Measurements from ENCODE around the gene PXYLP1.
A peak's percentile ranks its signal among the peaks of the same experiment; 100 is the strongest.
"Not testable (repeated sequence)": the region's sequence is repeated elsewhere in the genome, so short reads cannot be mapped to it uniquely, and the experiment has no call there.

The PXYLP1 gene

DNA sequence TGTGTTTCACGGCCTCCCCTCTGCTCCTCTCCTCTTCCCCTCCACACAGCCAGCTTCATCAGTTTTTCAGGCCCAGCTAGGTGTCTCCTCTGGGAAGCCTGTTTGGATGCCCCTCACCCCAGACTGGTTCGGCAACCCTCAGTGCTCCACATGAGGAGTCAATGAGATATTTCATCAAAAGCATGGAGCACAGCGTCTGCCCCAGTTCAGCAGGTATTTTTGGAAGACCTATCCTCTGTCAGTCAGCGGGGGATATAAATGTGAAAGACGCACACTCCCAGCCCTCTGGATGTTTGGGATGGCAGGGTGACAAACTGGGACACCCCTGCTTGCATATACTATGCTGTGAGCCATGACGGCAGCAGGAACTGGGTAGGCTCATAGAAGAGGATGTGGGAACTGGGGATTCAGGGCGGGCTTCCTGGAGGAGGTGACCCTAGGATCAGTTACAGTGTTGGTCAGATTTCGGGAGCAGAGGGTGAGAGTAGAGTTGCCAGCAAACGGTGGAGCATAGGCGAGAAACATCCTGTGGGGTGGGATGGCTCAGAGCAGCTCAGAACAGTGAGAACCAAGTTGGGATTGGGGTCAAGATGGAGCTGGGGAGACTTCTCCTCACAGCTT is 42.9 kb downstream of the PXYLP1 start:
- DNase-seq: no peak

DNA sequence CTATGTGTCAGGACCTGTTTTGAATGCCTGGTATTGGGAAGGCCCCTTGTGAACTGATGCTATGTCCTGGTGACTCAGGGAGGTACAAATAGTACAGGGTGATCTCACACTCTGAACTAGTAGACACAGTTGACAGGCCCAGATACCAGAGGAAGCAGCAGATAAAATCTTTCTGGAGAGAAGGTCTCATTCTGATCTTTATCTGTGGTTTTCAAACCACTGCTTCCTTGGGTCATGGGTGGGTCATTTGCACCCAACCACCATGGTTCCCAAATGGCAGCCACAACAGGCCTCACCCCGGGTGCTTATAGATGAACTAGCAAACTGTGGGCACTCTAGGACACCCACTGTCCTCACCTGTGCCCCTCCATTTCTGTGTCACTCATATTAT is 43.4 kb downstream of the PXYLP1 start:
- peak; percentile 29 for DNase-seq

DNA sequence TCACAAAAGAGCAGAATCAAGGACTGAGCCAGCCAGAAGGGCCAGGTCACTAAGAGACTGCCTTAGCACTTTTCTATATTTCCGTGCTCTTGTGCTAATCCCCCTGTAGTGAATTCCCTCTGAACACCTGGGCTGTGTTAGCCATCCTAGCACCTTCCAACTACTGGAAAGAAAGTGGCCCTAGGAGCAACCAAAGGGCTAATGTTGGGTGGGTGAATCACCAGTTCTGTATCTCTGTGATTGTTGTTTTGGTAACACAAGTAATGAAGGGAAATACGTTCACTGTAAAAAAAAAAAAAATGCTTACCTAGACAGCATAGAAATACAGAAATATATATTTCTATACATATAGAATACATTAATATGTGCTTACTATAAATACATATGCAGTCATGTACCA is 43.9 kb downstream of the PXYLP1 start:
- no peak for DNase-seq

DNA sequence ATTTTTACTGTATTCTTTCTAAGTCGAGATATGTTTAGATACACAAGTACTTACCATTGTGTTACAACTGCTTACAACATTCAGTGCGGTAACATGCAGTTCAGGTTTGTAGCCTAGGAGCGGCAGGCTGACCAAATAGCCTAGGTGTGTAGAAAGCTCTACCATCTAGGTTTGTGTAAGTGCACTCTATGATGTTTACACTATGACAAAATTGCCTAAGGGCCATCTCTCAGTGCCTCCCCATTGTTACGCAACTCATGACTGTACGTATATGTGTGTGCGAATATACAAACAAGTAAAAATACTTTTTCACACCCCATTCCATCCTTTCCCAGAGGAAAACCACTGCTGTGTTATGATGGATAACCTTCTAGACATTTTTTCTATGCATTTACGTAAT is 44.3 kb downstream of the PXYLP1 start:
- no peak for DNase-seq

DNA sequence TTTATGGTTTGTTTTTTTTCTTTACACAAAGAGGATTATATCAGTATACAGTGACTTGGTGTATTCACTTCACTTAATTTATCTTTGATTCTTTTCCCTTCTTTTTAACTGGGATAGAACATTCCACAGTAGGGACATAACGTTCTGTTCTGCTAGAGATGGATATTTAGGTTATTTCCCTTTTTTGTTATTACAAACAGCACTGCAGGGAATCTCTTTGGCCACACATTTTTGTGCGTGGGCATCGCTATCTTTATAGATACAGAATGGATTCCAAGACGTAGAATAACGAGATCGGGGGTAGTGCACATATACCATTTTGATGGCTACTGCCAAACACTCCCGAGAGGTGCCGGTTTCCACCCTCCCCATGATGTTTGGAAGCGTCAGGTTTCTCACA is 44.8 kb downstream of the PXYLP1 start:
- no peak for DNase-seq

DNA sequence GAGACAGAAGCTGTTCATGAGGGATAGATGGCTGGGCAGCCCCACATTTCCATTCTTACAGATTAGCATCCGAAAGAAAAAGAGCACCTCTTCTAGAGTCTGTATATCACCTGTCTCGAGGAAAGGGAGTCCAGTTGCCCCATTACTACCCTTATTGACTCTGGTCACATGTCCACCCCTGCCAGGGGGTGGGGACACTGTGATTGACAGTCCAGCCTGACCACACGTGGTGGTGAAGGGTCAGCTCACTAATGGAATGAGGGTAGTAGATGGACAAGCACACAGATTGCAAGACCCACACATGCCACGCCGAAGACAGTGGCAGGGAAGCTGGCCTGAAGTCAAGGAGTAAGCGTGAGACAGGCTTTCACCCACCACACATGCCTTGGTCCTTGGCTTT is 45.8 kb downstream of the PXYLP1 start:
- no peak for DNase-seq

DNA sequence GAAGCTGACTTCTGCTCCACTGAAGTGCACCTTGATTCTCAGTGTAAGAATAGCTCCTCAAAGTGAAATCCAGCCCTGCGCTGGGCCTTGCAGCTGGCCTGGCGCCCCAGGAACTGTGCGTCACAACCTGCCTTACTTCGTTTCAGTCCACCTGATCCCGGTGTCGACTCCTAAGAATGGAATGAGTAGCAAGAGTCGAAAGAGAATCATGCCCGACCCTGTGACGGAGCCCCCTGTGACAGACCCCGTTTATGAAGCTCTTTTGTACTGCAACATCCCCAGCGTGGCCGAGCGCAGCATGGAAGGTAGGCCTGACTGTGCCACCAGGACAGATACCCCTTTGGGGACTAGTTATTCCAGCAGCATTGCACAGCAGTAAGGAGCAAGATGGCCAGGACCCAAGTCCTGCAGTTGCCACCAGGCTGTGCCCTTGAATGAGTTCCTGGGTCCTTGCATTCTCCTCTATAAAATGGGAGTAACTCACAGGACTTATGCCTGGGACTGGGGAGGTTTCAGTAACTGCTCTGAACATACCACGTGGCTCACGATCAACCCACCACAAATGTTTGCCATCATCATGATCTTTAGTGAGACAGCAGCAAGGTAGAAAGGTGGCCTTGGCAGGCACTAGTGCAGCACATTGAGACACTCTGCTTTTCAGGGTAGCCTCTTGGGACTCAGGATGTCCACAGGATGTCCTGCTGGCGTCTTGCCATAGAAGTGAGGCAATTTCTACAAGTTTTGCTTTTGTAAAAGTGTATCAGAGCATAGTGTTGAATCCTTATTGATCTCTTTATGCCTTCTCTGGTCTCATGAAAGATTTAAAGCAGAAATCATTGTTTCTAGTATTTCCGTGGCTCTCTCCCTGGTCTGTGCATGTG is 46.8 kb downstream of the PXYLP1 start:
- no peak for DNase-seq

DNA sequence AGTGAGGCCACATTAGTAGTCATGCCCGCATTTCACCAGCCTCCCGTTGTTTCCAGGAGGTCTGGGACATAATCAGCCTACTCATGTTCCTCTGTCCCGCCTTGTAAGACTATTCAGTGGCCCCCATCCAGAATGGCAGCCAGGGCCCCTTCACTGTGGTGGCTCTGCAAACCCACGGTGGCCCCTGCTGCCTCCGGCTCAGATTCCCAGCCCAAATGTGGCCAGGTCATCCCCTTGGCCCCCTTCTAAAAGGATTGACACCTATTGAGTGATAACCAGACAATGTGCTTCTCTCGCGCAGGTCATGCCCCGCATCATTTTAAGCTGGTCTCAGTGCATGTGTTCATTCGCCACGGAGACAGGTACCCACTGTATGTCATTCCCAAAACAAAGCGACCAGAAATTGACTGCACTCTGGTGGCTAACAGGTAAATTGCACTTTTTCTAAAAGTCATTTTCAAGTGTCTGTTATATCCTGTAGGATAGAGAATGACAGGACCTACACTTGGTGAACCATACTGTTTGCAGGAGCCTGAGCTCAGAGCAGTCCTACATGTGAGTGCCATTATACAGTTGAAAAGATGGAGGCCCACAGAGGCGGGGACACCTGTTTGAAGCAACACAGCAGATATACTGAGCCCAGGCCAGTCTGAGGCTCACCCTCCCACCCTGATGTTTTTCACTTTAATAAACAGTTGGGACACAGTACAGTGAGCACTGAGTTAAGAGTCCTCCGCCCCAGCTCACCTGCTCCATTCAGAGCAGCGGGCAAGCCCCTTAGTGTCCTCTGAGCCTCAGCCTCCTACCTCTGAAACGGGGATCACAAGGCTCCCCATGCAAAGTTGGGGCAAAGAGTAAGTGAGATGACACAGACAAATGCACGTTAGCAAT is 47.7 kb downstream of the PXYLP1 start:
- DNase-seq: no peak

DNA sequence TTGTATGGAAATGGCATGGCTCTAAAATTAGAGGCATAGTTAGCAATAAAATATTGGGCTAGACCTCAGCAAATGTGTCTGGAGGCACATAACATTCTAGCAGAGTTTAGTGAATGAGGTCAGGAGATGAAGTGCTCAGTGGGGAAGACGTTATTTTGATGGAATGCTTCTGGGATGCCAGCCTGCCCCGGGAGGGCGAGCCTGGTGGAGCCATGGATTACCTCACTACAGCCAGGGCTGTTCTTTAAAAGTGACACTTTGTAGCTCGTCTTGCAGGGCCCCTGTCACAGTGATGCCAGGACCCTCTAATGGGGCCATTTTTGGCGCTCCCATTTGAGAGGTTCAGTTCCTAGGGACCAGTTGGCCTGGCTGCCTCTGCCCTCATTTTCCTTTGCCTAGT is 48.5 kb downstream of the PXYLP1 start:
- no peak for DNase-seq

DNA sequence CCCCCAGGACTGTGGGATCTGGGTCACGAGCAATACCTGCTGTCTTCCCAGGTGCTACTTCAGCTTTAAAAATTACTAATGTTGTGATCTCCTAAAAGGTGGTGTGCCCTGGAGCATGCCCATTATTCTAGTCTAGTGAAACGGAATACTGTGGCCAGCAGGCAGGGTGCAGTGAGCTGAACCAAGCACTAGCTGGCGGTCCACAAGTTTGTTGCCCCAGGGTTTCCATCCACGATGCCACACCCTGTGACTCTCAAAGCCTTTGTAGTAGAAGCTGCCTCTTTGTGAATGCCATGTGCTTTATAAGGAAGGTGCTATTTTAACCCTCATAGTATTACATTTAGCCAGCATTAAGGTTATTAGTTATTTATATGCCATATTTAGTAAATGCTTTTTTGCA is 49.1 kb downstream of the PXYLP1 start:
- DNase-seq: no peak

DNA sequence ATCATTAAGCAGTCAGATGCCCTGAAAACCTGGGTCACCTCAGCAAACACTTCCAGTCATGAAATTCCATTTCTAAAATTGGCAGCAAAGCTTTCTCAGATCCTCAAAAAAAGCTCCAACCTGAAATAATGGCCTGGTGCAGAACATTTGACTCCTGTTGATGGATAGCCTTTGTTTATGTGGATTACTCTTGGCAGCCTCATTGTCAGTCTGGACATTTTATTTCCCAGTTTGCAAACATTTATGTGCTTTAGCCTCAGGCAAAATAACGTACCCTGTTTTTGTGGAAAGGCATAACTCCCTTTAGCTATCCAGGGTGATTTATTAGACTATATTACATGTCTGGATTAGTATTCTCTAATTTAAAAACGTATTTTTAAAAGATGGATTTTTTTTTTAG is 53.9 kb downstream of the PXYLP1 start:
- DNase-seq: no peak

DNA sequence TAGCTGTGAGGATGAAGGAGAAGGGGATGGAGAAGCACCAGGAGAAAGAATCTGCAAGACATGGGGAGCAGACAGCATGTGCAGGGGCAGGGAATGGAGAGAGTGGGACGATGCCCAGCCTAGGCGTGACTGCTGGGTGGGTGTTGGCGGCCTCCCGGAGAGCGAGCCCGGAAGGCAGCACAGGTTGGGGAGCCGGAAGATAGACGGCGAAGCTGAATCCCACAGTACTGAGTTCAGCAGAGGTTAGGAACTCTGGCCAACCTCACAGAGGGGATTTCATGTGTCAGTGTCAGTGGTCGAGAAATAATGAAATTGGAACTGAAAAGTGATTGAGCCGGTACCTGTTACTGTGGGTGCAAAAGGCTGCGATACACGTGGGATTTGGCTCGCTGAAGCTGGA is 55.2 kb downstream of the PXYLP1 start:
- no peak for DNase-seq

DNA sequence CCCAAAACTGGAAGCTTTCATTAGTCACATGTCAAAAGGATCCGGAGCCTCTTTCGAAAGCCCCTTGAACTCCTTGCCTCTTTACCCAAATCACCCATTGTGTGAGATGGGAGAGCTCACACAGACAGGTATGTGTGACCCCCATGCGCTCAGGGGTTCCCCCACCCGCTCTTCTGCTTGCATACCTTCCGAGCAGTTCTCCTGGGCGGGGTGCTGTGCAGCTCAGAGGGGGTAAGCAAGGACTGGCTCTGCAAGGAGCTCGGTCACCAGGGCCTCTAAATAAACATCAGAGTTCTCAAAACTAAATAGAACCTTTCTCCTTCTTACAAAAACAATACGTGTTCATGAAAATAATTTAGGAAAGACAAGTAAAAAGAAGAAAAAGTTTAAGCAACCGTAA is 55.7 kb downstream of the PXYLP1 start:
- no peak for DNase-seq

DNA sequence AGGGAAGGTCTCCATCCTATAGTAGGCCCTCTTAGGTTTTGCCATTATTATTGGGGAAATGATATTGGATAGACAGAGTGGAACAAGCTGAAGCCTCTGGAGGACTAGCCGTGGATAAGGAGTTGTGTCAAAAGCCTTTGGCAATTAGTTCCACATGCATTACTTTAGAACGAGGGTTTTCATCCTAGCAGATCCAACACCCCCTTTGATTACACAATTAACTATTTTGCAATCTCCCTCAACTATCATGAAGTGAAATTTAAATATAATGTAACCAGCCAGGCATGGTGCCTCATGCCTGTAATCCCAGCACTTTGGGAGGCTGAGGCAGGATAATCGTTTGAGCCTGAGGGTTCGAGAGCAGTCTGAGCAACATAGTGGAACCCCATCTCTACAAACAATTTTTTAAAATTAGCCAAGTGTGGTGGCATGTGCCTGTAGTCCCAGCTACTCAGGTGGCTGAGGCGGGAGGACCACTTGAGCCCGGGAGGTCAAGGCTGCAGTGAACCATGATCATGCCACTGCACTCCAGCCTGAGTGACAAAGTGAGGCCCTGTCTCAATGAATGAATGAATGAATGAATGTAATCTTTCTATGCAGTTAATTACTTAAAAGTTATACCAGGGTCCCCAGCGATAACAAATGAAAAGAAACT is 56.8 kb downstream of the PXYLP1 start:
- DNase-seq: peak; percentile 70

DNA sequence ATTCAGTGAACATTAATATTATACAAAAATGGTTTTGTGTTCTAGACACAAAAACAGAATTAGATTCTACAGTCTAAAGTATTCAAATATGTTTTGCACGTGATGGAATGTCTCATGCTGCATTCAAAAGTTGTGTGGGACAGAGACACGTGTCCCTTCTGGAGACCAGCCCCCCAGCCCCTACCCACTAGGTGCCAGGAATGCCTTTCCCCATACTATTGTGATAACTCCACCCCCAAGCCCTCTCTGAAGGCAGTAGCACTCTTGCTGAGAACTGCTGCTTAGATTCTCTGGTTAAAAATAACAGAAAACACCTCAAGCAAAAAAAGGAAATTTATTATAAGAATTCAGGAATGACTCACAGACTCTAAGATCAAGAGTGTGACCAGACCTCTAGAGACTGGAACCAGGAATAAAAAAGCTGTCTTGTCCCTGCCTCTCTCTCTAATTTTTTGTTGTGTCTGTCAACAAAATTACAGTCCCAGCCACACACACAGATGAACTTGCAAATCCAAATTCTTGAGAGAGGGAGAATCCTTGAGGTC is 57.7 kb downstream of the PXYLP1 start:
- DNase-seq: no peak

DNA sequence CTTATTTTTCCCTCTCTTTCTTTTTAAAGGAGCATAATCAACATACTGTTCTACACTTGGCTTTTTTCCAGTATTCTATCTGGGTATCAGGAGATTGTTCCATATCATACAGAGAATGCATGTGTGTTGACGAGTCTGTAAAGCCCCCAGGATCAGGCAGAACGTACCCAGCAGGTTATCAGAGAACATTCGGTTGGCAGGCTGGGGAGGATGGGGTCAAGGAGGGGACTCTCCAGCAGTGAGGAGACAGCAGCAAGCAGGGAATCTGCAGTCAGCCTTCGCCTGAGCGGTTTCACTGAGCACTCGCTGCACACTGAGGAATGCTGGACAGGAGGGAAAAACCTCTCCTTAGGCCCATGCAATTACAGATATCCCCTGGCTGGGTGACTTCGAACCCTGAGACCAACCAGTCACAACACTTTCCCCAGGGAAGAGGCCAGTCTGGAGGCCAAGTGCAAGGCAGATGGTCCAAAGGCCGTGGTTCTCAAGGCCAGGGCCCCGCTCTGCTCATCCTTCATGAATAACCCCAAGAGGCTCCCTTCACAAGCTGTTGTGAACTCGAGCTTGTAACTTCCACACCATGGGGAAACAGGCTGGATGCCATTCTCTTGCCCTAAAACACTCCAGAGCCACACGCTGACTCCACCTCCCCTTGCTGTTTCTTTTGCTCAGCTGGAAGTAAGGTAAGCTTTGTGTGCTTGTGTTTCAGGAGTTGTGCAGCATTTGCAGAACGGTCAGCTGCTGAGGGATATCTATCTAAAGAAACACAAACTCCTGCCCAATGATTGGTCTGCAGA is 60.1 kb downstream of the PXYLP1 start:
- no peak for DNase-seq

DNA sequence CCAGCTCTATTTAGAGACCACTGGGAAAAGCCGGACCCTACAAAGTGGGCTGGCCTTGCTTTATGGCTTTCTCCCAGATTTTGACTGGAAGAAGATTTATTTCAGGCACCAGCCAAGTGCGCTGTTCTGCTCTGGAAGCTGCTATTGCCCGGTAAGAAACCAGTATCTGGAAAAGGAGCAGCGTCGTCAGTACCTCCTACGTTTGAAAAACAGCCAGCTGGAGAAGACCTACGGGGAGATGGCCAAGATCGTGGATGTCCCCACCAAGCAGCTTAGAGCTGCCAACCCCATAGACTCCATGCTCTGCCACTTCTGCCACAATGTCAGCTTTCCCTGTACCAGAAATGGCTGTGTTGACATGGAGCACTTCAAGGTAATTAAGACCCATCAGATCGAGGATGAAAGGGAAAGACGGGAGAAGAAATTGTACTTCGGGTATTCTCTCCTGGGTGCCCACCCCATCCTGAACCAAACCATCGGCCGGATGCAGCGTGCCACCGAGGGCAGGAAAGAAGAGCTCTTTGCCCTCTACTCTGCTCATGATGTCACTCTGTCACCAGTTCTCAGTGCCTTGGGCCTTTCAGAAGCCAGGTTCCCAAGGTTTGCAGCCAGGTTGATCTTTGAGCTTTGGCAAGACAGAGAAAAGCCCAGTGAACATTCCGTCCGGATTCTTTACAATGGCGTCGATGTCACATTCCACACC is 60.9 kb downstream of the PXYLP1 start:
- no peak for DNase-seq

DNA sequence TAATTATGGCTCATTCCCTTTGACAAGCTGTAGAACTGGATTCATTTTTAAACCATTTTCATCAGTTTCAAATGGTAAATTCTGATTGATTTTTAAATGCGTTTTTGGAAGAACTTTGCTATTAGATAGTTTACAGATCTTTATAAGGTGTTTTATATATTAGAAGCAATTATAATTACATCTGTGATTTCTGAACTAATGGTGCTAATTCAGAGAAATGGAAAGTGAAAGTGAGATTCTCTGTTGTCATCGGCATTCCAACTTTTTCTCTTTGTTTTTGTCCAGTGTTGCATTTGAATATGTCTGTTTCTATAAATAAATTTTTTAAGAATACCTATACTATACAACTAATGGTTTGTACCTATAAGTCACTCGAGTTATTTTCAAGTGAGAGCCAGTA is 62.7 kb downstream of the PXYLP1 start:
- peak; percentile 70 for DNase-seq

DNA sequence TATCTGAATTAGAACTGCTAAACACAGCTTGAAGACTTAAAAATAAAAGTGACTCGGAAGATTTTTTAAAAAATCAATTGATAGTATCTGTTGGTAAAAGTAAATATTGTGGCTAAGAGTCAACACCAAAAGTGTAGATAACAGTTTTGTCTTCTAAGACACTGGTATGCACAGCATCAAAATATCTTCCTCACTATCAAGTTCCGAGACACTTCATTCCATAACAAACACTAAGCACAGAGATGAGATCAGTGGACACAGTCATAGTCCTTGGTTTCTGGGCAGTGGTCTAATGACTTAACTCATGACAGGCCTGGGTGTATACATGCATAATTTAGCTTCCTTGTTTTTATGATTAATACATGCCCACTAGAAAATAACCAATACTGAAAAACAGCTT is 63.2 kb downstream of the PXYLP1 start:
- DNase-seq: peak; percentile 91

DNA sequence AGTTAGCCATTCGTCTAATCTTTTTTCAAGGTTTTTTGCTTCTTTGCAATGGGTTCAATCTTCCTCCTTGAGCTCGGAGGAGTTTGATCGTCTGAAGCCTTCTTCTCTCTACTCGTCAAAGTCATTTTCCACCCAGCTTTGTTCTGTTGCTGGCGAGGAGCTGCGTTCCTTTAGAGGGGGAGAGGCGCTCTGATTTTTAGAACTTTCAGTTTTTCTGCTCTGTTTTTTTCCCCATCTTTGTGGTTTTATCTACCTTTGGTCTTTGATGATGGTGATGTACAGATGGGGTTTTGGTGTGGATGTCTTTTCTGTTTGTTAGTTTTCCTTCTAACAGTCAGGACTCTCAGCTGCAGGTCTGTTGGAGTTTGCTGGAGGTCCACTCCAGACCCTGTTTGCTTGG is 68.8 kb downstream of the PXYLP1 start:
- DNase-seq: not testable (repeated sequence)

Data from suppressor macrophage treated with lipopolysaccharide for 4 hours (primary cell).